OCI-LY7 (cell line): ENCODE results near the gene THAP6.

Experiments
- EZH2phosphoT487 ChIP-seq: fragments of 200-600 bp; sonication (generic); IDR thresholded peaks from 2 replicates; pipeline ENCODE4 v1.6.1; 2018; ENCODE audit warnings: low read depth, borderline replicate concordance, mild to moderate bottlenecking, mixed run types, antibody characterized with exemption, low read length, moderate library complexity, mixed read lengths
- TF ChIP-seq, protein P1 (sequence below): fragments of 200-600 bp; sonication (generic); conservative IDR thresholded peaks from 2 replicates; pipeline ENCODE4 v1.5.1; 2014; ENCODE audit warnings: mild to moderate bottlenecking, antibody characterized with exemption, low read length, moderate library complexity, mixed read lengths

- TF ChIP-seq, protein P1, sequence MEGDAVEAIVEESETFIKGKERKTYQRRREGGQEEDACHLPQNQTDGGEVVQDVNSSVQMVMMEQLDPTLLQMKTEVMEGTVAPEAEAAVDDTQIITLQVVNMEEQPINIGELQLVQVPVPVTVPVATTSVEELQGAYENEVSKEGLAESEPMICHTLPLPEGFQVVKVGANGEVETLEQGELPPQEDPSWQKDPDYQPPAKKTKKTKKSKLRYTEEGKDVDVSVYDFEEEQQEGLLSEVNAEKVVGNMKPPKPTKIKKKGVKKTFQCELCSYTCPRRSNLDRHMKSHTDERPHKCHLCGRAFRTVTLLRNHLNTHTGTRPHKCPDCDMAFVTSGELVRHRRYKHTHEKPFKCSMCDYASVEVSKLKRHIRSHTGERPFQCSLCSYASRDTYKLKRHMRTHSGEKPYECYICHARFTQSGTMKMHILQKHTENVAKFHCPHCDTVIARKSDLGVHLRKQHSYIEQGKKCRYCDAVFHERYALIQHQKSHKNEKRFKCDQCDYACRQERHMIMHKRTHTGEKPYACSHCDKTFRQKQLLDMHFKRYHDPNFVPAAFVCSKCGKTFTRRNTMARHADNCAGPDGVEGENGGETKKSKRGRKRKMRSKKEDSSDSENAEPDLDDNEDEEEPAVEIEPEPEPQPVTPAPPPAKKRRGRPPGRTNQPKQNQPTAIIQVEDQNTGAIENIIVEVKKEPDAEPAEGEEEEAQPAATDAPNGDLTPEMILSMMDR, result no peak
- no peak for TF ChIP-seq EZH2phosphoT487
These were observed 8.6 kb upstream of the THAP6 start for GRCh38 chr4:75505630-75506029.
